Measurements from ENCODE around the gene FCRL5.
"Not testable (repeated sequence)": the region's sequence is repeated elsewhere in the genome, so short reads cannot be mapped to it uniquely, and the experiment has no call there.

Gene FCRL5

DNA sequence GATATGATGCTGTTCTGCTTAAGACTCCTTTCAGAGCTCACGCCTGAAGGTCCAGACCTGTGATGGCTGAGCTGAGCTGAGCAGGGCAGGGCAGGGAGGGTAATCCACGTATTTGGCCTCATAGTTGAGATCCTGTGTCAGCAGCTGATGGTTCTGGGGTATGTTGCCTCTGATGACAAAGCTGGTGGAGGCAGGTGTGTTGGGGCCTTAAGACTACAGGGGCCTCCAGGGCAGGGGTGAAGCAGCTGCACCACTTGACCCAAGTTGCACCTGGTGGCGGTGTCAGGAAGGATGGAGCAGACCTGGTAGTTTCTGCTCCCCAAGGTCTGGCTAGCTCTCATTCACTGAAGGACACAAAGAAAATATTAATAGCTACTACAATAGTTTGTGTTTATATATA is 57.0 kb downstream of the FCRL5 start:
- in situ Hi-C loops (cut with HindIII; ENCODE audit: low pct_unique_long_range_greater_than_20kb, low sequenced_read_pairs), result no loop called here
- DNase-seq (ENCODE audit: low read depth in 1 of 2, low spot score in 1 of 2), result no peak
- TF ChIP-seq JUND (IDR thresholded peaks at IDR 0.05; ENCODE audit: low read depth), result no peak

DNA sequence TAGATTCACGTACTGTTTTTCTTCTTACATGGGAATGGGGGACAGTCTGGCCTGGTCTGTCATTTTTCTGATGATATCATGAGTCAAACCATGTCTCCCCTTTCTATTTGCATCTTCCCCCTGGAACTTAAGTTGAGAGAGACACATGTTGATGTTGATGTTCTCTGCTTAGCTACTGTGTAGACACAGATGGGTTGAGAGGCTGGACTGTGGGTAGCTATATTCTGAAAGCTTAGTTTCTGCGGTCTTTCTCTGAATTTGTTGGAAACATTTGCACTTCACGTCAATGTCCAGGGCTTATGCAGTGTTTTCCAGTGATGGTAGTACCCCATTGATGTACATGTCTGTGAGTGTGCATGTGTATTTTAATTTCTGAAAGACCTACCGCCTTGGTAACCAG is 58.2 kb downstream of the FCRL5 start:
- in situ Hi-C loops (cut with HindIII; ENCODE audit: low pct_unique_long_range_greater_than_20kb, low sequenced_read_pairs), result no loop called here
- TF ChIP-seq JUND (IDR thresholded peaks at IDR 0.05; ENCODE audit: low read depth), result no peak

DNA sequence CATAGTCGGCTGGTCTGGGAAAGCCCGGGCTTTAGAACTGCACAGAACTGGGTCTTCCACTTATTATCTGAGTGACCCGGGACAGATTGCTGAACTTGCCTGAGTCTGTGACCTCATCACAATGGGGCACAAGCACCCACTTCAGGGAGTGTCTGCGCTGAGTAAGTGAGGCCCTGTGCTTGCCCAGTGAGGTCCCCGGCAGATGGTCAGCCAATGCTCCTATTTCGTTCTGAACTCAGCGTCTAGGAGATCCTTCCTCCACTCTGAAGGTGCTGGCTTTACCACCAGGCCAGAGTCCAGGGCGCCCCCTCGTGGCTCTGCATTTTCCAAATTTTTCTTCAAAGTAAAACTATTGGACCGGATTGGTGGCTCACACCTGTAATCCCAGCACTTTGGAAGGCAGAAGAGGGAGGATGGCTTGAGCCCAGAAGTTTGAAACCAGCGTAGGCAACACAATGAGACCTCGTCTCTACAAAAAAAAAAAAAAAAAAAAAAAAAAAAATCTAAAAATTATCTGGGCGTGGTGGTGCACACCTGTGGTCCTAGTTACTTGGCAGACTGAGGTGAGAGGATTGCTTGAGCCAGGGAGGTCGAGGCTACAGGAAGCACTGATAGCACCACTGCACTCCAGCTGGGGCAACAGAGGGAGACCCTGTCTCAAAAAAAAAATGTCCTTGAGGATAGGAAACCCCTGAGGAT is 61.7 kb downstream of the FCRL5 start:
- peak; percentile 30 to 86 for DNase-seq (ENCODE audit: low read depth in 1 of 2, low spot score in 1 of 2)
- in situ Hi-C loops (cut with HindIII; ENCODE audit: low pct_unique_long_range_greater_than_20kb, low sequenced_read_pairs), result no loop called here
- no peak for TF ChIP-seq JUND (IDR thresholded peaks at IDR 0.05; ENCODE audit: low read depth)

More for the DNA sequence above, 58.2 kb downstream of the FCRL5 start:
- DNase-seq (ENCODE audit: low read depth in 1 of 2, low spot score in 1 of 2), result no peak

DNA sequence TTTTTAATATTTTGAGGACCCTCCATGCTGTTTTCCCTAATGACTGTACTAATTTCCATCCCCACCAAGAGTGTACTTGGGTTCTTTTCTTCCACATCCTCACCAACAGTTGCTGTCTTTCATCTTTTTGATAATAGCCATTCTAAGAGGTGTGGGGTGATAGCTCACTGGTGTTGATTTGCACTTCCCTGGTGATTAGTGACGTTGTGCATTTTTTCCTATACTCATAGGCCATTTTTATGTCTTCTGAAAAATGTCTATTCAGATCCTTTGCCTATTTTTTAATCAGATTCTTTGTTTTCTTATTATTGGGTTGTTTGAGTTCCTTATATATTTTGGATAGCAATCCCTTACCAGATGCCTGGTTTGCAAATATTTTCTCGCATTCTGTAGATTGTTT is 64.2 kb downstream of the FCRL5 start:
- in situ Hi-C loops (cut with HindIII; ENCODE audit: low pct_unique_long_range_greater_than_20kb, low sequenced_read_pairs), result no loop called here
- DNase-seq (ENCODE audit: low read depth in 1 of 2, low spot score in 1 of 2), result no peak
- TF ChIP-seq JUND (IDR thresholded peaks at IDR 0.05; ENCODE audit: low read depth), result no peak

DNA sequence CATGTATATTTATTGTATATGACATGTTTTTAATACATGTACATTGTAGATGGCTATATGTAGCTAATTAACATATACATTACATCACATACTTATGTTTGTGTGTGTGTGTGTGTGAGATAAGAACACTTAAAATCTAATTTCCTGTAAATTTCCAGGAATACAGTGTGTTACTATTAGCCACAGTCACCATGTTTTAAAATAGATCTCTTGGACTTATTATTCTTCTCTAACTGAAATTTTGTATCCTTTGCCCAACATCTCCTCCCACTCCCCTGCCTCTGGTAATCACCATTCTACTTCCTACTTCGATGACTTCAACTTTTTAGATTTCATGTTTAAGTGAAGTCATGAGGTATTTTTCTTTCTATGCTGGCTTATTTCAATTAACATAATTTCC is 64.8 kb downstream of the FCRL5 start:
- no peak for TF ChIP-seq JUND (IDR thresholded peaks at IDR 0.05; ENCODE audit: low read depth)
- in situ Hi-C loops (cut with HindIII; ENCODE audit: low pct_unique_long_range_greater_than_20kb, low sequenced_read_pairs), result no loop called here
- no peak for DNase-seq (ENCODE audit: low read depth in 1 of 2, low spot score in 1 of 2)

DNA sequence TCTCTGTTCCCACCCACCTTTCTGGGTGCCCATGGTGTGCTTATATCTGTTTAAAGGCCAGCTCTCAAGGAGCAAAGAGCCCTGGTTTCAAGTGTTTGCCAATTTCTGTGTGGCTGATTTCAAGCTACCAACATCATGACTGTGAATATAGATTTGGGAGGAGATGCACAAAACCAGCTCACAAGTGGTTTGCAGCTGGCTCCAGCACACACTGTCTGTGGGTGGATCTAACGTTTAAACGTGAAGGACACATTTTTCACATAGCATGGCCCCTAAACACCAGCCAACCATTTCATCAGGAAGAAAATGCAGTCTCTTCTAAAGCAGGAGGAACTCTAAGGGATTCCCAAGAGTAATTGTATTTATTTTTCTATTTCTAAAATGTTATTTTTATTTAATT is 65.2 kb downstream of the FCRL5 start:
- TF ChIP-seq JUND (IDR thresholded peaks at IDR 0.05; ENCODE audit: low read depth), result no peak
- no peak for DNase-seq (ENCODE audit: low read depth in 1 of 2, low spot score in 1 of 2)
- in situ Hi-C loops (cut with HindIII; ENCODE audit: low pct_unique_long_range_greater_than_20kb, low sequenced_read_pairs), result no loop called here

DNA sequence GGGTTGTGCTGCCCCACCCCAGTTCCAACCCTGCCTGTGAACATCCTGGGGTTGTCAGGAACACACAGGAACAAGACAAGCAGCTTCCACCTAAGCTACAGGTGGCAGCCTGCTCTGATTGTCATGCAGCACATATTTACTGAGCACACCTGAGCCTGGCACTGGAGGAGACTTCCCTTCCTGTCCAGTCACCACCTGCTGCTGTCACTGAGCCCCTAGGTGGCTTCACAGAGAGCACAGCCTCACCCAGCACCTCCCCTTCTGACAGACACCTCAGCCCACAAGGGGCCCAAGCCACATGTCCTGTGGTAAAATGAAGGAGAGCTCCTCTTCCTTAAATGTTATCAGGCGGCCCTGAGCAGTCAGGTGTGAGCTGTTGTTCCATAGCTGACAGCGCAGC is 65.9 kb downstream of the FCRL5 start:
- in situ Hi-C loops (cut with HindIII; ENCODE audit: low pct_unique_long_range_greater_than_20kb, low sequenced_read_pairs); DNase-seq (ENCODE audit: low read depth in 1 of 2, low spot score in 1 of 2): not testable (repeated sequence)

DNA sequence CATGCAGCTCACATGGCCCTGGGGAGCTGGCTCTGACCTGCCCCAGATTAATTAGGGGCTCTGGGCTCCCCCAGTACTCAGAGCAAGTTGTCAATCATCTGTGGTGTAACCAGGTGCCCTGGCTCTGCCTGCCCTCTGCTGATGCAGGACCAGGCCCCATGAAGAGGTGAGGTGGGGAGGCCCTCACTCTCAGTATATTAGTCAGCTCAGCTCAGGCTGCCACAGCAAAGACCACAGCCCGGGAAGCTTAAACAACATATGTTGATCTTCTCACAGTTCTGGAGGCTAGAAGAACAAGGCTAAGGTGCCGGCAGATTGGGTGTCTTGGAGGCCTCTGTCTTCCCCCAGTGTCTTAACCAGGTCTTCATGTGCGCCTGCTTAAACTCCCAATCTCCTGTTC is 66.5 kb downstream of the FCRL5 start:
- no peak for DNase-seq (ENCODE audit: low read depth in 1 of 2, low spot score in 1 of 2)
- in situ Hi-C loops (cut with HindIII; ENCODE audit: low pct_unique_long_range_greater_than_20kb, low sequenced_read_pairs), result no loop called here
- TF ChIP-seq JUND (IDR thresholded peaks at IDR 0.05; ENCODE audit: low read depth), result no peak

DNA sequence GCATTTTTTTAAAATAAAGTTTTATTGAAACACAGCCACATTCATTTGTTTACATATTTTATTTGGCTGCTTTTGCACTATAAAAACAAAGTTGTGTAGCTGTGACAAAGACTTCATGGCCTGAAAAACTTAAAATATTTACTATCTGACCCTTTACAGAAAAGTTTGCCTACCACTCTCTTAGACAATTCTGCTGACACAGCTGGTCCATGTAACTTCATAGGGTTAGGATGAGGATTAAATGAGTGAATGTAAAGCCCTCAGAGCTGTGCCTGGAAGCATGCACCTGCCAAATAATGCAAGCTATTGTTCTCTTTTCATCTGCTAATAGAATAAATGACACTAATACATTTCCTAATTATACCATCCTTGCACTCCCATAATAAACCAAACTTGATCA is 67.7 kb downstream of the FCRL5 start:
- in situ Hi-C loops (cut with HindIII; ENCODE audit: low pct_unique_long_range_greater_than_20kb, low sequenced_read_pairs), result no loop called here
- TF ChIP-seq JUND (IDR thresholded peaks at IDR 0.05; ENCODE audit: low read depth), result no peak
- DNase-seq (ENCODE audit: low read depth in 1 of 2, low spot score in 1 of 2), result no peak

DNA sequence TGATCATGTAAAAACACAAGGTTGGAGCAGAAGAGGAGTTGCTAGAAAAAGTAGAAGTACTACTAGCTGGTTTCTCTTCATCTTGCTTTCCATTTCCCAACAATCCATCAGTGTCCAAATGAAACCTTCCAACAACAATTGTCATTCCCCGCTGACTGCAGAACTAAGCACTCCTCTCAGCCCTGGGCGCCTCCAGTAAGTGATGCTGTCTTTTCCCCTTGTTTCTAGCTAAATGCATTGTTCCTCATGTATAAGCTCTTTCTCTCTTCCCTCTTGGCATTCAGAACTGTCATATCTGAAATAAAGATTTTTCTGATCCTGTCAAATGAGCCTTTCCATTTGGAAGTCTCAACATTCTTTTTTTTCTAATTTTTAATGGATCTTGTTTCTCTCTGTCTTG is 68.7 kb downstream of the FCRL5 start:
- no peak for TF ChIP-seq JUND (IDR thresholded peaks at IDR 0.05; ENCODE audit: low read depth)
- in situ Hi-C loops (cut with HindIII; ENCODE audit: low pct_unique_long_range_greater_than_20kb, low sequenced_read_pairs), result no loop called here

DNA sequence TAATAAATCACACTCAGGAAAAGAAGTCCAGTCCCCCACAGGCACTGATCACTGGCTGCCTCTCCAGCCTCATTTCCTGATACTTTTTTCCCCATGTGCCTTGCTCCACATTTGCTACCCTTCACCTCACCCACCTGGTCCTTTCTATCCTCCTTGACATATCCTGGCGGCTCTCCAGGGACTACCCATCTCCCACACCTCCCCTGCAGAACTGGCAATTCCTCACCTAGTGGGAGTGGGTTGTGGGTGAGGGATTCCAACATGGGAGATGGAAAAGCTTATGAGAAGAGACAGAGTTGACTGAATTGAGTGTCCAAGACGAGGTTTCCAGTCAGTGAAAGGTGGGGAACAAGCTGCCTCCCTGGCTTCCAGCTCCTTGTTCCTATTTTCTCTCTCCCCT is 69.6 kb downstream of the FCRL5 start:
- TF ChIP-seq JUND (IDR thresholded peaks at IDR 0.05; ENCODE audit: low read depth), result no peak
- in situ Hi-C loops (cut with HindIII; ENCODE audit: low pct_unique_long_range_greater_than_20kb, low sequenced_read_pairs), result no loop called here
- DNase-seq (ENCODE audit: low read depth in 1 of 2, low spot score in 1 of 2), result no peak

More for the DNA sequence above, 68.7 kb downstream of the FCRL5 start:
- no peak for DNase-seq (ENCODE audit: low read depth in 1 of 2, low spot score in 1 of 2)

DNA sequence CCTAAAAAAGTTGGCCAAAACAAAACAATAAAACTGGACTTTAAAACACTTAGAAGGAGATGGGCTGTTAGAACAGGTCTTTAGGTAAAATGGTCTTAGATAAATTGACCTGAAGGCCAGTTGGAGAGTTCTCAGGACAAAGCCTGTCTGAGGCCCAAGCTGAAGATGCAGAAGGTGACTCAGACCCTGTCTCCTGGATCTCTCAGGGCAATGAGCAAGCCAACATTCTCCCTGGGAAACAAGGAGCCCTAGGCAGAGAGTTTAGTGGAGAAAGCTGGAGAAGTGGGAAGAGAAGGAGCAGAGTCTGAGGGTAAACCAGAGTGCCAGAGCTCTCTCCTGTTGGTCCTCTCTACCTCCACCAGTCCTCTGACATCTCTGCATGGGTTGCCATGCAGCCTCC is 70.1 kb downstream of the FCRL5 start:
- no peak for DNase-seq (ENCODE audit: low read depth in 1 of 2, low spot score in 1 of 2)
- no peak for TF ChIP-seq JUND (IDR thresholded peaks at IDR 0.05; ENCODE audit: low read depth)
- in situ Hi-C loops (cut with HindIII; ENCODE audit: low pct_unique_long_range_greater_than_20kb, low sequenced_read_pairs), result no loop called here

DNA sequence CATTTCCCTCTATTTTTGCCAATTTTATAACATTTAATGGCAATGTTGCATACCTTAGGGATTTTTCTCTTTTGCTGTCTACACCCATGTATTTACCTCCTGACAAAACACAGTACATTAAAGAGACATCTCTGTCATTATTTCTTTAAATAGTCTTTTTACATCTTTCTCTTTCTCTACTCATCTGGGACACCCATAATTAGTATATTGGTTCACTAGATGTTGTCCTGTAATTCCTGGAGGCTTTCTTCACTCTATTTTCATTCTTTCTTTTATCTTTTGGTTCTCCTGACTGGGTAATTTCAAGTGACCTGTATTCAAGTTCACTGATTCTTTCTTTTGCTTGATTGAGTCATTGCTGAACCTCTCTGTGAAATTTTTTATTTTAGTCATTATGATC is 74.3 kb downstream of the FCRL5 start:
- no peak for TF ChIP-seq JUND (IDR thresholded peaks at IDR 0.05; ENCODE audit: low read depth)
- DNase-seq (ENCODE audit: low read depth in 1 of 2, low spot score in 1 of 2), result no peak
- in situ Hi-C loops (cut with HindIII; ENCODE audit: low pct_unique_long_range_greater_than_20kb, low sequenced_read_pairs), result no loop called here

DNA sequence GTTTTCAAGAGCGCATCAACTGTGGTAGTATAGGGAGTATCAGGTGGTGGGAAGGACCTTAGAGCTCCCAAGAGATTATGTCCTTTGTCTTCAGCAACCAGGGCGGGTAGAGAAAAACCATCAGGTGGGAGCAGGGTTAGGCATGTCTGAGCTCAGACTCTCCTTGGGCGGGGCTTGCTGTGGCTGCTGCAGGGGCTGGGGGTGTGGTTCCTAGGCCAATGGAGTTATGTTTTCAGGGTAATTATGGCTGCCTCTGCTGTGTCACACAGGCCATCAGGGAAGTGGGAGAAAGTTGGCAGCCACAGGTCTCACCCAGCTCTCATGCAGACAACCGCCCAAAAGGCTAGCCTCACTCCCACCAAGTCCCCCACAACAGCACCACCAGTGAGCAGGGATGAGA is 74.9 kb downstream of the FCRL5 start:
- in situ Hi-C loops (cut with HindIII; ENCODE audit: low pct_unique_long_range_greater_than_20kb, low sequenced_read_pairs), result no loop called here
- TF ChIP-seq JUND (IDR thresholded peaks at IDR 0.05; ENCODE audit: low read depth), result no peak

More for the DNA sequence above, 74.9 kb downstream of the FCRL5 start:
- no peak for DNase-seq (ENCODE audit: low read depth in 1 of 2, low spot score in 1 of 2)

All from T47D (cell line).